ENCODE results near the gene ARHGAP11A. TPM values are rescaled to one million over a fixed set of nuclear protein-coding genes. Genes with fewer than 3 reads are reported as not detected.

ARHGAP11A gene
- total and polyA plus RNA-seq, 2 of the 8 experiments (the other 6 are each of a cell fraction or from before 2014, with no cell fraction given): 8.1 to 112 TPM

GRCh38 chr15:32682569-32682968 is 67.3 kb downstream of the ARHGAP11A start (continued):
- TF ChIP-seq CHD7 (IDR thresholded peaks at IDR 0.05; ENCODE audit: insufficient replicate concordance, low read length) (no peak), ATF2 (IDR thresholded peaks at IDR 0.05; ENCODE audit: low read length) (no peak), NANOG (IDR thresholded peaks at IDR 0.05; ENCODE audit: insufficient read depth, low read depth, low read length, poor library complexity, severe bottlenecking) (no peak), TAF7 (optimal IDR thresholded peaks at IDR 0.05; ENCODE audit: borderline replicate concordance, low read depth, low read length) (no peak), CREB1 (IDR thresholded peaks at IDR 0.05) (no peak), HDAC6 (IDR thresholded peaks at IDR 0.05; ENCODE audit: low read depth, low read length) (no peak), EP300 (IDR thresholded peaks at IDR 0.05; ENCODE audit: borderline replicate concordance in 1 of 2, low read depth in 2 of 2, low read length in 2 of 2) (no peak), RXRA (IDR thresholded peaks at IDR 0.05; ENCODE audit: insufficient read depth, low read depth, low read length) (no peak), TAF1 (IDR thresholded peaks at IDR 0.05; ENCODE audit: low read depth, low read length) (no peak), SAP30 (IDR thresholded peaks at IDR 0.05; ENCODE audit: insufficient read depth, insufficient replicate concordance, low read length) (no peak)
